NCI-H146 treated with DMSO at 0.1 percent for 48 hours (cell line): Measurements from ENCODE around the gene HCCS.

Experiments
- DNase-seq: peaks from one replicate; lab custom pipeline; 2025; ENCODE audit not compliant: unreplicated experiment; lab: John Stamatoyannopoulos, UW

HCCS gene

DNA sequence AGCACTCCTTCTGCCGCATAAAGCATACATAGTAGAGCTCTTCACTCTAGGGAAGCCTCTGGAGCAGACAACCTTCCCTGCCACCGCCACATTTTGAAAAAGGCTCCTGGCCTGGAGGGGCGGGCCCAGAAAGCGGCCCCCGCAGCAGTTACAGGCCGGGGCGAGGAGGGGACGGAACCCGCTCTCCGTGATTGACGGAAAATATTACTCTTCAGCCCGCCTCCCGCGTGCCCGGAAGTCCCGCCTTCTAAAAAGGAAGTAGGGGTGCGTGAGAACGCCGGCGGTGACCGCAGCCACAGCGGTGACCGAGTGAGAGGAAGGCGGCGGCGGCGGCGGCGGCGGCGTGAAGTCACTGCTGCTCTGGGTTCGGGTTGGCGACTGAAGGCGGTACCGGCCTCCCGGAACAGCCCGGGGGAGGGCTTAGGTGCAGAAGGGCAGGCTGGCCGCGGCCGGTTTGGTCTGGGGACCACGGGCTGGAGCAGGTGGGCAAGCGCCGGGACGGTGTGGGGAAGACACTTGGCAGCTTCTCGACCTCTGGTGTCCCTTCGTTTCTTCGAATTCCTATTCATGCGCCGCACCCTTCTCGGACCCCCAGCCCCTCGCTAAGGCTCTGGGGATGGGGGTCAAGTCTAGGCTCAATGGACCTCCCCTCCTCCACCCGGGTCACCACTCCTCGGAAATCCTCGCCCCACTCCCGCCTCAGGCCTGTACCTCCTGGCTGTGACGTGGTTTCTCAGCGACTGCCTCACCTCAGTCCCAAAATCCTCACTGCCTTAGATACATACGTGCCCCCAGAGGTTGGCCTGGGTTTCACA, at the start of gene HCCS:
Gene HCCS (plus strand): TSS at position 296 of the 815 bp plus-strand sequence. CDS start 729 bp downstream, outside the sequence.
- peak; percentile 68 for DNase-seq

DNA sequence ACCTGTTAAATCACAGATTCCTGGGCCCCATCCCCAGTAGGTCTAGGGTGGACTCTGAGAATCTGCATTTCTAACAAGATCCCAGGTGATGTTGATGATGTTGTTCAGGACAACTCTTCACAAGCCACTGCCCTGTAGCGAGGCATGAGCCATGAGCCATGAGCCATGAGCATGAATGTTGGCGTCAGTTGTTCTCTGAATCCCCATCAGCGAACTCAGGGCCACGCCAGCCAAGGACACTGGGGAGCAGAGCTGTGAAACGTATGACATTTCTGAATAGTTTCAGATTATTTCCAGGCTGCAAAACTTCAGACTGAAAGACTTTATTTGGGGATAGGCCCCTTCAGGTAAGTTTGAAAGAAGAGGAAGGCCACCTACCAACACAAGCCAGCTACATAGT, 46.9 kb upstream of the HCCS start:
- DNase-seq, result no peak

DNA sequence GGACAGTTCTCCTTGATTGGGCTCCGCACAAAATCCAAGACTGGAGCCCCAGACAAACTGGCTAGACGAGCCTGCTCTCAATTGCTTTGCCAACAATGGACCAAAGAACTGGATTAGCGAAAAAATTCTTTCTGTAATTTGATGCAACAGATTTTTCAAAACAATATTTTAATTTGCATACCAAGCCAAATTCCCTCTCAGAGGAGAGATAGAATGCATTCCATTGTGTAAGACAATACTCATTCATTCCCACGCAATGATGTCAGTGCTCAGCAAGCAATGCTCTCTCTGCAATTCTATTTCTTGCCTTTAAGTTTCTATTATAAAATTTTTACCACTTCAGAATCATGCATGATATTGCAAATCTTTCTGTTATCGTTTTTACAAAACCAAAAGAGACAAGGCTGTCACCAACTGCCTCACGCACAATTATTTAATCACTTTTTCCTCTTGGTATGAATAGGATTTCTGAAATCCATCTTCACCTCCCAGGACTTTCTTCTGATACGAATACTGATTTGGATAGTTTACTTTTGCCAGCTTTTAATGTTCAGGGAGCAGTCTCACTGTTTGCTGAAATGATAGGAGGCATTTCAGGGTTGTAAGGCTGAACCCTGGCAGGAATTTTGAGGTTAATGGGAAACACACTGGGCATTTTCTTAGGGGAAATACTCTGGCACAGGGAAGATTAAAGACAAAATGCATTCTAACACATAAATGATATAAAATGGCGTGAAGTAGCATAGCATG, 46.1 kb upstream of the HCCS start:
- DNase-seq, result no peak

DNA sequence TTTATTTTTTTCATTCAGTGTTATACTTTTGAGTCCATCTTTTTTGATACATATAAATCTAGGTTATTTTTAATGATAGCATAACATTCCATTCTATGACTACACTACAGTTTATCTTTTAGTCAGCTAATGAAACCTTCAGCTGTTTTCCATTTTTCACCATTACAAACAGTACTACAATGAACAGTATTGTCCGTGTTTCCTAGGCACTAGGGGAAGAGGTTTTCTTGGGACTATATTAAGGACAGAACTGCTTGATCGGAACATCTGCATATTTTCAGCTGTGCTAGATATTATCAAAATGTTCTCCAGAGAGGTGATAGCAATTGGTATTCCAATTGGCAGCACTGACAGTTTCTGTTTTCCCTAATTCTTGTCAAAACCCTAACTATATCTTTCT, 44.3 kb upstream of the HCCS start:
- DNase-seq, result no peak

DNA sequence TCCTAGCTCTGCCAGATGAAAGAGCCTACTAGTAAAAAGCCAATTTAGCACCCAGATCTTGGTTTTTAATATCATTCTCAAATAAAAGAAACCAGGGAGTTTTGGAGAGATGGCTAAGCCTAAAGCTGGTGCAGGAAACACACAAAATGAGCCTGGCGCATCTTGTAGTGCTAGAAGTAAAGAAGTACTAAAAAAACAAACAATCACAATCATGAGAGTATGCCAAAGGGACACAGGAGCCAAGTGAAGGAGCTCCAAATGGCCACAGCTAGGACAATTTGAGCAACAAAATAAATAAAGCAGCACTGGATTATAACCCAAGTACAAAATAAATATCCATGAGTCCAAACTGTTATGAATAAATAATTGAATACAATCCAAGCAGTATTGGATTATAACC, 37.8 kb upstream of the HCCS start:
- DNase-seq, result no peak

DNA sequence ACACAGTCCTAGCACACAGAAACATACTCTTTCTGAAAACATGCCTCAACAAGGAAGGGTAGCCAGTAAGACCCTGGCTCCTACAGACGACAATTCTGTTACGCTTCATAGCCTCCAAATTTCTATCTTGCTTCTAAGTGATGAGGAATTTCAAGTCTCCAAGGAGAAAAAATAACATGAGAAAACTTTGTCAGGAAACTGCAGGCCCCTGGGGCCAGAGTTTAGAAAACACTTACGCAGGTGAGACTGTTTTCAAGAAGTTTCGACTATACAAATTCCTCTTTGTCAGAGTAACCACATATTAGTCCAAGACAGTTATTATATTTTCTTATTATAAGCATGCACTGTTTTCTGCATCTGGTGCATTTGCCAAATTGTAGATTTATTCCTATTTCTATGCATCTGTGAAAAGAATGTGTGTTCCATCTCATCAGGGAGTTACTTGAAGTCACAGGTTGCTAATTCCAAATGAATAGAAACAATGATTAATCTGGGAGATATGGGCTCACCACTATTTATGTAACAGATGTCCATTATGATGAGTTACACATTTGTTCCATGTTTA, 30.3 kb upstream of the HCCS start:
- no peak for DNase-seq

DNA sequence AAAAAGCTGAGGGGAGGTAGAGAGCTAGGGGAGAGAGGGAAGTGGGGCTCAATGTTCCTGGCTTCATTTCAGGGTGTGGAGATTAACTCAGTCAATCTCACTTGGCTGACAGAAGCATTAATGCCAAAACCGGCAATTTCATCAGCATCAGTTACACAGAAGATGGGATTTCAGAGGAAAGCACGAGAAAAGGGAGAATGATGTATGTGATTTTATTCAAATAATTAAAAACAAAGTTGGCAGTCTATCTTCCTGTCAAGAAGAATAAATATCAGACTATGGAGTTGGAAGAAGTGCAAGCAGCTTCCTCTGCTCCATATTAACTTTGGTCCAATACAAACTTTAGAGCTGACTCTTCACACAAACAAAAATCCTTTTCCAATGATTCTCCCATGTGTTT, 29.6 kb upstream of the HCCS start:
- DNase-seq, result no peak

DNA sequence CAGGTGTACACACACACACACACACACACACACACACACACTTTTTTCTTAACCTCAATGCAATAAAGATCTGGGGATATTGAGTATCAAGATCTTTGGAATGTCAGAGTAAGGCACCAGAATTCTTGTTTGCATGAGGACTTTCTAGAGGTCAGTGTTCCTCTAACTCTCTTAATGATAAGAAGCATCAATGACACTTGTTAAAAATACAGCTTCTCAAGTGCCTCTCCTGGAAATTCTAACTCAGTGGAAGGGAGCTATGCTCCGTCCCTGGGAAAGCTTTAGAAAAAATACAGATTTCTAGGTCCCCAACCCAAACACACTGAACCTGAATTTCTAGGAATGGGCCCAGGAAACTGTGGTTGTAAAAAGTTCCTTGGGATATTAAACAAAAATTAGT, 25.8 kb upstream of the HCCS start:
- no peak for DNase-seq

DNA sequence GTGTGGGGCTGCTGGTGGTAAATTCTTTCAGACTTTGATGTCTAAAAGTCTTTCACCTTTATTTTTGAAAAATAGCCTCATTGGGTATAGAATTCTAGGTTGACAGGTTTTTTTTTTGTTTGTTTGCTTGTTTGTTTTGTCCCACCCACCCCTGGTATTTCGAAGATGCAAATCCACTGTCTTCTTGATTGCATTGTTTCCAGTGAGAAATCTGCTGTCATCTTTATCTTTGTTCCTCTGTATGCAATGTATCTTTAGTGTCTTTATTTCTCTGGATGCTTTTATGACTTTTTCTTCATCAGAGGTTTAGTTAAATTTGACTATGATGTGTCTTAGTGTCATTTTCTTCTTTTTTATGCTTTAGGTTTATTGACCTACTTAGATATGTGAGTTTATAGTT, 21.3 kb upstream of the HCCS start:
- DNase-seq, result no peak

DNA sequence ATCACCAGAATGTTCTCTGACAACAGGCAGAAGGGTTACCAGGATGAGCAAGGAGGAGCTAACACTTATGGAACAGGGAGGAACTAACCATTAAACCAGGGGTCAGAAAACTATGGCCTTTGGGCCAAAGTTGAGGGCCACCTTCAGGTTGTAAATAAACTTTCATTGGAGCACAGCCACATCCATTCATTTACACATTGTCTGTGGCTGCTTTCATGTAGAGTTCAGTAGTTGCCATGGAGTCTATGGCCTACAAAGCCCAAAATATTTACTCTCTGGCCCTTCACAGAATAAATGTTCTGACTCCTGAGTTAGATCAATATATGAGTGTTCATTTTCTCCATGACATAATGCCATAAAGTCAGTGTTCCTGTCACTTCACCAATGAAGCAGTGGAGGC, 13.2 kb upstream of the HCCS start:
- no peak for DNase-seq

DNA sequence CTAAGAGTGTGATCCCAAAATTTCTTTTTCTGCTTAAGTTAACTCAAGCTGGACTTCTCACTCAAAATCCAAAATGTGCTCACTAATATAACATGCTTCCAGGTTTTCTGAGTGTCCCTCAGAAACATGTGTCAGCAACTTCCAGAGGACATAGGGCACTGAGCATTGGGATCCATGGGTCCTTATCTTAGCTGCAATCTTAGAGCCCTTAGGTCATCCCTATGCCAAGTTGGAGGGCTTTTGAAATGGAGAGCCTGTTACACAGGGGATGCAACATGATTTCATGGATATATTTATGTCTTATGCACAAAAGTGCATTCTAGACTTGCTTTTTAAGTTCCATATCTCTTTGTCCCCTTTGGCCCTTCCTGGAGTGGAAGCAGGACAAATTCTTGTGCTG, 11.7 kb upstream of the HCCS start:
- DNase-seq, result no peak

DNA sequence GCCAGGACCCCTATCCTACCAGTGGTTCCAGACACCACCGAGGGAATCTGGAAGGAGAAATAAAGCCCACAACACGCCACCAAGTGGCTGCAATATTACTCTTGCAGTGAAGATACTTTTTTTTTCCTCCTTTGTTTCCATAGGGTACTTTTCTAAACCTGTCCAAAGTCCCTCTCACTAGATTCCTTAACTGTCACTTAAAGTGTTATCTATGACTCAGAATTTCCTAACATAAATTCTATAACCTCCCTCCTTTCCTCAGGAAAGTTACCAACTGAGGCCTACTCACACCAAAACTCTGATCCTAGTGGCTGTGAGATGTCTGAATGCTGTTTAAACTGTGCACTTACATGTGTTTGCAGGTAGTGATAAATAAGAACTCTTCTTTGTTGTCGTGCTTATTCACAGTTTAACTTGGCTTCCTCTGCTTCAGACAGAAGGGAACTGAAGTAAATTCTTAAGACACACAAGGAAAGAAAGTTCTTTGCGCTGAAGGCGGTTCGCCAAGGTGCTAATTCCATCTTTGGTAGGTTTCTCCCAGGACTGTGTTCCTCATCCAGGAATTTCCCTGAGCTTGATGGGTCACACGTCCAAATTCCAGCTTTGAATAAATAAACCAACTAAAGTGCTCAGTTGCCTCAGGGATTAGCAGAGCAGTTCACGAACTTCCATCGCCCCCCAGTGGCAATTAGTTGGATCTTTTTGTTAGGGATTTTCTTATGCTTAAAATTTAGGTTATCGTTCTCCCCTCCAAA, 10.7 kb upstream of the HCCS start:
- no peak for DNase-seq

DNA sequence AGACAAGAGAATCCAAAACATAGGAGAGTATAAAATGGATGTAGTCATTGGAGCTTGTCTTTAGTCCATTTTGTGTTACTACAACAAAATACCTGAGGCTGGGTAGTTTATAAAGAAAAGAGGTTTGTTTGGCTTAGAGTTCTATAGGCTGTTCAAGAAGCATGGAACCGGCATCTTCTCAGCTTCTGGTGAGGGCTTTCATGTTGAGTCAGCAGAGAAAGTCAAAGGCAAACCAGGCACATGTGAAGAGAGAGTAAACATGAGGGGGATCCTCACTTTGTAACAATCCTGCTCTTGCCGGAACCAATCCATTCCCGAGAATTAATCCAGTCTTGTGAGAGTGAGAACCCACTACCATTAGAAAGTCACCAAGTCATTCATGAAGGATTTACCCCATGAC, 8.1 kb upstream of the HCCS start:
- DNase-seq, result no peak

DNA sequence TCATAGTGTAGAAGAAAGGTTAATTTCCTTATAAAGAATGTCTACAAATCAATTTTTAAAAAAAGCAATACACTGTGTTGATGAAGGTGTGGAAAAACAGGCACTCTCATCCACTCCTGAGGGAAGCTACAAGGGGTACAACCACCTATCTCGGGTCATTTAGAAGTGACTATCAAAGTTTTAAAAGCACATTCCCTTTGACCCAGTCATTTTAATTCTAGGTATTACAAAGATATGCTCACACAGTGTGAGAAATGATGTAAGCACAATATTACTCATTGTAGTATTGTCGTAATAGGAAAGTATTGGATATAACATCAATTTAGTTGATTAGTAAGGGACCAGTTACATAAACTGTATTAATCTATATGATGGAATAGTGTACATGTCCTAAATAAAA, 7.4 kb upstream of the HCCS start:
- DNase-seq, result no peak

DNA sequence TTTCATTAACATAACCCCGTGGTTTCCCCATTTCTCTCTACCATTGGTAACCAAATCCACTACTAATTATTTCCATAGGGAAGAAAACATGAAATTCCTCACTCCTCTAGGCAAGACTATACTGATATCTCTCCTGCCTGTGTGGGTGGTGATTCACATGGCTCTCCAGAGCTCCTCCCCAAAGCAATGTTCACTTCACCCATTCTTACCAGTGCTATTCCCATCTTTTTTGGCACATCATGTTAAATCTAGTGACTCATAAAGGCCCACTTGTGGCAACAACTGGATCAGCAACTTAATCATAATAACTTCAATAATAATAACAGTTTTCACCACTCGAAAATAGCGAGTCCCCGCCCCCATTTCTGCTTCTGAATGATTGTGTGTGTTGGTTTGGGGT, 6.1 kb upstream of the HCCS start:
- no peak for DNase-seq

DNA sequence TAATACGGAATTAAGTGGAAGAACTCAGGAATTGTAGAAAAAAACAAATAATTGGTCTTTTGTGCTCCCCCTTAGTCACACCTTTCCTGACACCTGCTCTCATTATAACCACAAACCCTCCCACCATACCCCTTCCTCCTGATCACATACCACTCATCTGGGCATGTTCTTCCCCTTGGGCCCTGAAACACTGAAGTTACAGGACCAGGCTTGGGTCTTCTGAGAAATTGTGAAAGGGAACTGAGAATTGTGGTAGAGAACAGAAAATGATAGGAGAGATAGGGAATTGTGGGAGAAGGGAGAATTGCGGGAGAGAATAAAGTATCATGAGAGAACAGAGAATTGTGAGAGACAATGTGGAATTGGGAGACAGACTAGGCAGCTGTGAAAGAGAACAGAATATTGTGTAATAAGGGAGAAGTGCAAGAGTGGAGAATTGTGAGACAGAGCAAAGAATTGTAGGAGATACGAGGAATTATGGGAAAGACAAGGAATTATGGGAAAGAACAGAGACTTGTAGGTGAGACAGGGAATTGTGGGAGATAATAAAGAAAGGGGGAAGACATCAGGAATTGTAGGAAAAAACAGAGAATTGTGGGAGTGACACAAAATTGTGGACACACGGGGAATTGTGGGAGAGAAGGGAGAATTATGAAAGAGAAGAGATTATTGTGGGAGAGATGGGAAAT, 2.7 kb upstream of the HCCS start:
- no peak for DNase-seq

DNA sequence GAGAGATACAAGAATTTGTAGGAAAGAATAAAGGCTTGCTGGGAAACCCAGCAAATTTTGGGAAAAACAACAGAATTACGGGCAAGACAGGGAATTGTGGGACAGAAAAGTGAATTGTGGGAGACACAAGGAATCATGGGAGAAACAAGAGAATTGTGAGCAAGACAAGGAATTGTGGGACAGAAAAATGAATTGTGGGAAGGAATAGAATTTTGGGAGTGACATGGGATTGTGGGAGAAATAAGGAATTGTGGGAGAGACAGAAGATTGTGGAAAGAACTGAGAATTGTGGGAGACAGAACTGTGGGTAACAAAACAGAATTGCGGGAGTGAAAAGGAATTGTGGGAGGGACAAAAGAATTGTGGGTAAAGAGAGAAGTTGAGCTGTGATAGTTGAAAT, 1.2 kb upstream of the HCCS start:
- DNase-seq, result no peak

DNA sequence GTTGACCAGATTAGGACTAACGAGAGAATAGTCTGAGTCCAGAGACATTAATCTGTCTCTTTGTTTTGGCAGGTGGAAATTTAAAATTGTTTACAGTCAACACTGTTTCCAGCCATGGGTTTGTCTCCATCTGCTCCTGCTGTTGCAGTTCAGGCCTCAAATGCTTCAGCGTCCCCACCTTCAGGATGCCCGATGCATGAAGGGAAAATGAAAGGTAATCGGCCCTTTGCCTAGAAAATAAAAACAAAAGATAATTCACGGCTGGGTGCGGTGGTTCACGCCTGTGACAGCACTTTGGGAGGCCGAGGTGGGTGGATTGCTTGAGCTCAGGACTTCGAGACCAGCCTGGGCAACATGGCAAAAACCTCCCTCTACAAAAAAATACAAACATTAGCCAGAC, 815 bp downstream of the HCCS start:
- DNase-seq, result no peak

DNA sequence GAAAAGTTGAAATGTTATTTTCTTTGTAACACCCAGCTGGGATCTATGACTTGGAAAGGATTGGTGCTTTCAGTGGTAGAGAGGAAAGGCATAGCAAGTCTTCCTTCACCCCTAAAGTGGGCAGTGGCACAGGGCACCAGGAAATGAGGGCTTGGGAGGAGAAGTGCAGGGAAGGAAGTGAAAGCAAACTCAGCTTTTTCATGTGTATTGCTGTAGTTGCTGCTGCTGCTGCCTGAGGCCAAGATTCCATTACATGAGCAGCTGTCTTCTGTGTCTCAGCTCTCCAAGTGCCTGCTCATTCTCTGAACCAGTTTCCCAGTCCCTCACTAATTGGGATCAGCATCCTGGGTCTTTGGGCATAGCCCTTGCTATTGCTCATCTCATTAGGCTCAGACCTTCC, 2.6 kb downstream of the HCCS start:
- no peak for DNase-seq

DNA sequence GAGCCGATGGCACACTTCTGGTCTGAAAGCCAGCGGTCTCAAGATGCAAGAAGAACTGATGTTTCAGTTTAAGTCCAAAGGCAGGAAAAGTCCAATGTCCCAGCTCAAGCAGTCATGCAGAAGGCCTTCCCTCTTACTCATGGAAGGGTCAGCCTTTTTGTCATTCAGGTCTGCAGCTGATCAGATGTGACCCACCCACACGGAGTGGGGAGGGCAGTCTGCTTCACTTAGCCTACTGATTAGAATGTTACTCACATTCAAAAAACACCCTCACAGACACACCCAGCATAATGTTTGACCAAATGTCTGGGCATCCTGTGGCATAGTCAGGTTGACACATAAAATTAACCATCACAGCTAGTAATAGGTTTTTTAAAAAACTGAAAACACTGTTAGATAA, 6.6 kb downstream of the HCCS start:
- no peak for DNase-seq
